GM18499 (cell line): Measurements from ENCODE around the gene UBA6.
"Not testable (repeated sequence)": the region's sequence is repeated elsewhere in the genome, so short reads cannot be mapped to it uniquely, and the experiment has no call there.

Experiments
- ATAC-seq: cut with Tn5 transposase; IDR thresholded peaks from one replicate; pipeline ENCODE4 v1.9.1; 2021; ENCODE audit warnings: moderate number of reproducible peaks; ENCODE audit not compliant: insufficient read depth, unreplicated experiment

UBA6 gene

GRCh38 chr4:67680581-67681222 lies 20.3 kb downstream of the UBA6 start:
- ATAC-seq, result no peak

- no peak for ATAC-seq
These were observed 22.3 kb downstream of the UBA6 start for GRCh38 chr4:67678612-67679011.

GRCh38 chr4:67674098-67674497 lies 26.9 kb downstream of the UBA6 start:
- no peak for ATAC-seq

- ATAC-seq, result no peak
These were observed 32.6 kb downstream of the UBA6 start for GRCh38 chr4:67668315-67668714.

GRCh38 chr4:67660418-67660817 lies 40.5 kb downstream of the UBA6 start:
- no peak for ATAC-seq

GRCh38 chr4:67659065-67659464 lies 41.9 kb downstream of the UBA6 start:
- ATAC-seq, result no peak

- ATAC-seq, result no peak
These were observed 42.7 kb downstream of the UBA6 start for GRCh38 chr4:67658302-67658701.

- ATAC-seq, result no peak
These were observed 49.4 kb downstream of the UBA6 start for GRCh38 chr4:67651536-67651935.

GRCh38 chr4:67638136-67638535 lies 62.8 kb downstream of the UBA6 start:
- no peak for ATAC-seq

- ATAC-seq, result not testable (repeated sequence)
These were observed 64.0 kb downstream of the UBA6 start for GRCh38 chr4:67636978-67637377.

GRCh38 chr4:67635331-67635730 lies 65.6 kb downstream of the UBA6 start:
- no peak for ATAC-seq

GRCh38 chr4:67634741-67635140 lies 66.2 kb downstream of the UBA6 start:
- no peak for ATAC-seq

GRCh38 chr4:67632492-67632891 lies 68.5 kb downstream of the UBA6 start:
- ATAC-seq, result no peak

- no peak for ATAC-seq
These were observed 76.0 kb downstream of the UBA6 start for GRCh38 chr4:67624939-67625338.

- ATAC-seq, result no peak
These were observed 84.5 kb downstream of the UBA6 start for GRCh38 chr4:67616478-67616877.

GRCh38 chr4:67615119-67615518 lies 85.8 kb downstream of the UBA6 start:
- no peak for ATAC-seq

GRCh38 chr4:67614186-67614585 lies 86.8 kb downstream of the UBA6 start:
- no peak for ATAC-seq

GRCh38 chr4:67608027-67608426 lies 92.9 kb downstream of the UBA6 start:
- ATAC-seq, result no peak

- ATAC-seq, result no peak
These were observed 96.2 kb downstream of the UBA6 start for GRCh38 chr4:67604749-67605148.

GRCh38 chr4:67604029-67604381 lies 97.0 kb downstream of the UBA6 start:
- ATAC-seq, result no peak

GRCh38 chr4:67603310-67604028 lies 97.5 kb downstream of the UBA6 start:
- ATAC-seq, result no peak

GRCh38 chr4:67593741-67594175 lies 107.2 kb downstream of the UBA6 start:
- ATAC-seq, result no peak
